Keratinocyte (primary cell): ENCODE measurements around the gene TPST2.

Source experiments
- EZH2 ChIP-seq: IDR thresholded peaks from one replicate; pipeline ENCODE4 v1.6.1; 2012; ENCODE audit warnings: inconsistent platforms, mild to moderate bottlenecking, low read length, moderate library complexity
- TF ChIP-seq, protein P1 (sequence below), 3 experiments: IDR thresholded peaks in 1 of 3; conservative IDR thresholded peaks in 1 of 3; optimal IDR thresholded peaks in 1 of 3; 2 replicates in 2 of 3; 3 replicates in 1 of 3; pipeline versions ENCODE3 to v1.5.1; 2011; ENCODE audit warnings: low read length in 3 of 3, mild to moderate bottlenecking in 3 of 3, moderate library complexity in 2 of 3, control low read depth in 1 of 3, inconsistent platforms in 1 of 3; ENCODE audit not compliant: insufficient read depth in 2 of 3; ENCODE audit errors: extremely low read depth in 1 of 3

DNA sequence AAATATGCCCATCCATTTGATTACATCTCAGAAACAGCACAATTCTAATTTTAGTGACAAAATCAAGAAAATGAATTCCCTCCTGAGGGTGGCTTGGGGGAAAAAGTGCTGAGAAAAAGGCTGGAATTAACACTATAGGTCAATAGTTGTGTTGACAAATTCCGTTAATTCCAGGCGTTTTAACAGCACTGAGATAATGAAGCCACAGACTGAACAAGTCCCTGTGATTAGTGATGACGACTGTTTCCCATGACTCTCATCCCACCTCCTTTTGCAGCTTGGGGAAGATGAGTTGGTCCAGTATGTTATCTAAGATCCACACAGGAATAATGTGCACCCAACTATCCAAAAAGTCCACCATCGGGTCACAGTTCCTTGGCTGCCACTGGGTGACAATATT, 93.5 kb downstream of the TPST2 start:
- TF ChIP-seq, protein P1, sequence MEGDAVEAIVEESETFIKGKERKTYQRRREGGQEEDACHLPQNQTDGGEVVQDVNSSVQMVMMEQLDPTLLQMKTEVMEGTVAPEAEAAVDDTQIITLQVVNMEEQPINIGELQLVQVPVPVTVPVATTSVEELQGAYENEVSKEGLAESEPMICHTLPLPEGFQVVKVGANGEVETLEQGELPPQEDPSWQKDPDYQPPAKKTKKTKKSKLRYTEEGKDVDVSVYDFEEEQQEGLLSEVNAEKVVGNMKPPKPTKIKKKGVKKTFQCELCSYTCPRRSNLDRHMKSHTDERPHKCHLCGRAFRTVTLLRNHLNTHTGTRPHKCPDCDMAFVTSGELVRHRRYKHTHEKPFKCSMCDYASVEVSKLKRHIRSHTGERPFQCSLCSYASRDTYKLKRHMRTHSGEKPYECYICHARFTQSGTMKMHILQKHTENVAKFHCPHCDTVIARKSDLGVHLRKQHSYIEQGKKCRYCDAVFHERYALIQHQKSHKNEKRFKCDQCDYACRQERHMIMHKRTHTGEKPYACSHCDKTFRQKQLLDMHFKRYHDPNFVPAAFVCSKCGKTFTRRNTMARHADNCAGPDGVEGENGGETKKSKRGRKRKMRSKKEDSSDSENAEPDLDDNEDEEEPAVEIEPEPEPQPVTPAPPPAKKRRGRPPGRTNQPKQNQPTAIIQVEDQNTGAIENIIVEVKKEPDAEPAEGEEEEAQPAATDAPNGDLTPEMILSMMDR (optimal IDR thresholded peaks at IDR 0.05 in 1 of 3, IDR thresholded peaks at IDR 0.05 in 1 of 3, conservative IDR thresholded peaks at IDR 0.05 in 1 of 3; ENCODE audit: extremely low read depth in 1 of 3, insufficient read depth in 2 of 3, low read length in 3 of 3): no peak
- TF ChIP-seq EZH2: no peak
